Skeletal muscle satellite cell (primary cell): Measurements from ENCODE around the gene RPL19.
"Not testable (repeated sequence)": the region's sequence is repeated elsewhere in the genome, so short reads cannot be mapped to it uniquely, and the experiment has no call there.

Experiments
- H3K27me3 ChIP-seq: 2 replicates; pipeline ENCODE4 v1.7.0; 2013; ENCODE audit warnings: low read length; ENCODE audit not compliant: control insufficient read depth, insufficient read depth
- H3K36me3 ChIP-seq: 2 replicates; pipeline ENCODE4 v1.7.0; 2013; ENCODE audit warnings: mild to moderate bottlenecking, control low read depth, low read length; ENCODE audit not compliant: insufficient read depth
- H3K4me1 ChIP-seq: 2 replicates; pipeline ENCODE4 v1.7.0; 2013; ENCODE audit warnings: low read length; ENCODE audit not compliant: control insufficient read depth, insufficient read depth
- H3K4me2 ChIP-seq: 2 replicates; pipeline ENCODE4 v1.7.0; 2013; ENCODE audit warnings: mild to moderate bottlenecking, low read length
- H3K4me3 ChIP-seq: 2 replicates; pipeline ENCODE4 v1.7.0; 2013; ENCODE audit warnings: low read length
- H3K9ac ChIP-seq: 2 replicates; pipeline ENCODE4 v1.7.0; 2013; ENCODE audit warnings: mild to moderate bottlenecking, low read depth, low read length, moderate library complexity
- H3K9me3 ChIP-seq: replicated peaks from 2 replicates; pipeline ENCODE4 v1.7.0; 2013; ENCODE audit warnings: mild to moderate bottlenecking, control low read depth, low read length

The RPL19 gene

DNA sequence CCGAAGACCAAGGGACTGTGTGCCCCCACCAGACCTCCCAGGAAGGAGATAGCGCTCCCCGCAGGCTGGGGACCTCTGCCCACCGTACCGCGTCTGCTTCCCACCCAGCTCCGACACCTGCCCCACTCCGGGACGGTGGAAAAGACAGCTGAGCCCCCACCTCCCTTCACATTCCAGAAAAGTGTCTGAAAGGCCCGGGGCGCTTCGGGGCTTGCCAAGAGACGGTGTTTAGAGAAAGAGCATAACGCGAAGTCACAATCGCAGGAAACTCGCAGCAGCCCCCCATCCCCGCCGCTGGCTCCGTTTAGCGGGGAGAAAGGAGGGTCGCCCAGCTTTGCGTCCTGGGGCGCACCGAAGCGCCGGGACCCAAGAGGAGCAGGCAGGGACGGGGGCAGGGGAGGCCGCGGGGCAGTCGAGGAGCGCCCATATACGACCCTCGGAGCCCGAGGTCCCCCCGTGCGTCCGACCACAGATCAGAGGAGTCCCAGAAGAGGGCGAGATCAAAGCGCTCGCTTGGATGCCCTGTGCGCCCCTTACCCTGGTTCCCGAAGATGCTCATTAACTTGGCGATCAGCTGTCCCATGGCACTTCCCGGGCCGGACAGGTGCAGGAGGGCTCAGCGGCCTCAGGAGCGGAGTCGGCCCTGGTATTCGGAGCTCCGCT, 34.8 kb upstream of the RPL19 start:
- no peaks in the 10 kb centered on the region for H3K36me3 ChIP-seq
- peaks cover 4% of the 10 kb centered on the region for H3K4me1 ChIP-seq
- no peaks in the 10 kb centered on the region for H3K9me3 ChIP-seq
- peak overlapping the region; percentile 77 for H3K4me2 ChIP-seq
- peak overlapping the region; percentile 69 for H3K4me3 ChIP-seq
- H3K27me3 ChIP-seq: peaks cover 43% of the 10 kb centered on the region
- peak overlapping the region; percentile 24 for H3K9ac ChIP-seq

GRCh38 chr17:39165841-39166349, 34.2 kb upstream of the RPL19 start, which contains the start of gene ARL5C:
ARL5C (minus strand) TSS chr17:39166161; CDS start chr17:39165760, 401 bp downstream.
- H3K9ac ChIP-seq: peak within 1 kb of the TSS; percentile 24
- H3K4me1 ChIP-seq: peaks cover 4% of the 10 kb centered on the region
- H3K27me3 ChIP-seq: peaks cover 40% of the 10 kb centered on the region

DNA sequence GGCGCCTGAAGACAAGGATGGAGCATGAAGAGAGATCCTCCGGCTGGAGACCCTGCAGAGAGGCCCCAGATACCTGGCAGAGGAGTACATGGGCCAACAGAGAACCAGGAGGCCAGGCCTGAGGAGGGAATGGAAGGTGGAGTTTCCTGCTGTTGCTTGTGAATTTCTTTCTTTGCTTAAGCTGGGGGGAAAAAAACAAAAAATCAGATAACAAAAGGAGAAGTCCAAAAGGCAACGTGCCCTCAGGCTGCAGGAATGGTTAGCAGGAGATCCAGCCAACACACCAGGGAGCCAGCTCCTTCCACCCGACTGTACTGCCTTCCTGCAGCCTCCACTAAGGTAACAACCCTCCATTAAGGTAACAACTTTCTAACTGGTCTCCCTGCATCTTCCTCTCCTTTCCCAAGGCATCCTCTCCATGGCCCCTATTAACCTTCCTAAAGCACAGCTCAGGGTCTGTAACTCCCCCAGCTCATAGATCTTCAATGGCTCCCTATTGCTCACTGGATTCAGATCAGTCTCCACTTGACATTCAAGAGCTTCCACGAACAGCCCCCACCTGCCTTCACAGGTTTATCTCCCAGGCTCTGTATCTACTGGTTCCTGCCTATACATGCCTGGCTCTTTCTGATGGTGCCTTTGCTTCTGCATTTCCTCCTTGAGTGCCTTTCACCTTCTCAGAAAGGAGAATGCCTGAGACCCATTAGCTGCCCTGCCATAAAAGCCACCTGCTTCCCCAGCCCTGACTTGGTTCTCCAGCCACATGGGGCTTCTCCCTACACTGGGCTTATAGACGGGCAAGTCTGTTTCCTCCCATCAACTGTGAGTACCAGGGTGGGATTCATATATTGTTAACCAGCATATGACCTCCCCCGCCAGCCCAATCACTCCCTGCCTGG, 33.4 kb upstream of the RPL19 start:
- H3K27me3 ChIP-seq: peaks cover 36% of the 10 kb centered on the region
- H3K4me3 ChIP-seq: no peak overlapping the region
- H3K36me3 ChIP-seq: no peaks in the 10 kb centered on the region
- no peaks in the 10 kb centered on the region for H3K9me3 ChIP-seq
- H3K9ac ChIP-seq: no peak overlapping the region
- peaks cover 4% of the 10 kb centered on the region for H3K4me1 ChIP-seq
- no peak overlapping the region for H3K4me2 ChIP-seq

More at GRCh38 chr17:39165841-39166349, 34.2 kb upstream of the RPL19 start, which contains the start of gene ARL5C:
- no peaks in the 10 kb centered on the region for H3K9me3 ChIP-seq
- no peaks in the 10 kb centered on the region for H3K36me3 ChIP-seq
- peak within 1 kb of the TSS; percentile 69 for H3K4me3 ChIP-seq
- H3K4me2 ChIP-seq: peak within 1 kb of the TSS; percentile 77

GRCh38 chr17:39167476-39167875, 32.6 kb upstream of the RPL19 start:
- Histone ChIP-seq H3K9me3 (no peaks in the 10 kb centered on the region), H3K27me3 (peaks cover 36% of the 10 kb centered on the region), H3K4me2 (no peak overlapping the region), H3K9ac (no peak overlapping the region), H3K36me3 (no peaks in the 10 kb centered on the region), H3K4me3 (no peak overlapping the region), H3K4me1 (peaks cover 4% of the 10 kb centered on the region)

DNA sequence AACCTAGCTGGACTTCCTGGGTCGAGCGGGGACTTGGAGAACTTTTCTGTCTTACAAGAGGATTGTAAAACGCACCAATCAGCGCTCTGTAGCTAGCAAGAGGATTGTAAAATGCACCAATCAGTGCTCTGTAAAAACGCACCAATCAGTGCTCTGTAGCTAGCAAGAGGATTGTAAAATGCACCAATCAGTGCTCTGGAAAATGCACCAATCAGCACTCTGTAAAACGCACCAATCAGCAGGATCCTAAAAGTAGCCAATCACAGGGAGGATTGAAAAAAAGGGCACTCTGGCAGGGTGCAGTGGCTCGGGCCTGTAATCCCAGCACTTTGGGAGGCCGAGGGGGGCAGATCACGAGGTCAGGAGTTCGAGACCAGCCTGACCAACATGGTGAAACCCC, 31.6 kb upstream of the RPL19 start:
- not testable (repeated sequence) for H3K4me1 ChIP-seq, H3K4me2 ChIP-seq, H3K9ac ChIP-seq, H3K36me3 ChIP-seq, H3K4me3 ChIP-seq, H3K9me3 ChIP-seq
- peaks cover 36% of the 10 kb centered on the region for H3K27me3 ChIP-seq

DNA sequence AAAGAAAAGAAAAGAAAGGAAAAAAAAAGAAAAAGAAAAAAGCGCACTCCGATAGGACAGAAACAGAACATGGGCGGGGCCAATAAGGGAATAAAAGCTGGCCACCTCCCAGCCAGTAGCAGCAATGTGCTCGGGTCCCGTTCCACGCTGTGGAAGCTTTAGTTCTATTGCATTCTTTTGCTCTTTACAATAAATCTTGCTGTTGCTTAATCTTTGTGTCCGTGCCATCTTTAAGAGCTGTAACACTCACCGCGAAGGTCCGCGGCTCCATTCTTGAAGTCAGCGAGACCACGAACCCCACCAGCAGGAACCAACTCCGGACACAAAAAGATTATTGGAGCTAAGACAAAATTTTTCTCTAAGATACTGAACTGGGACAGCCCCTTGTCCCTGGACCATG, 31.0 kb upstream of the RPL19 start:
- Histone ChIP-seq H3K9me3 (no peaks in the 10 kb centered on the region), H3K27me3 (peaks cover 36% of the 10 kb centered on the region), H3K4me3 (no peak overlapping the region), H3K9ac (no peak overlapping the region), H3K4me1 (peaks cover 4% of the 10 kb centered on the region), H3K36me3 (no peaks in the 10 kb centered on the region), H3K4me2 (no peak overlapping the region)

DNA sequence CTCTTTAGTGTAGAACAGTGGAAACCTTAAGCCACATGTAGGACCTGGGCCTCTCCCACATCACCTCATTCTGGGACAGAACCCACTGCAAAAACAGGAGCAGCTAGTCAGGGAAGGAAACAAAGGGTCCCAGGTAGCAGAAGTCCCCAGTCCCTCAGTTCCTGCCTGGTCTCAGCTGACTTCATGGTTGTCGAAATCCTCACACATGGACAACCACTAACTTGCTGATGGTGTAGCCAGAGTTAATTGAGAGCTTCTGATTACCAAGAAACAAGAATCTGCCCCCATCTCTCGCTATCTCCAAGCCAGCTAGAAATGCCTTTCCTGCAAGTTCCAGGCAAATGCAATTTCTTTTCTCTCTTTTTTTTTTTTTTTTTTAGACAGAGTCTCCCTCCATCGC, 30.6 kb upstream of the RPL19 start:
- no peak overlapping the region for H3K4me2 ChIP-seq
- H3K27me3 ChIP-seq: peaks cover 36% of the 10 kb centered on the region
- H3K4me1 ChIP-seq: peaks cover 4% of the 10 kb centered on the region
- H3K36me3 ChIP-seq: peaks cover 2% of the 10 kb centered on the region
- H3K9ac ChIP-seq: no peak overlapping the region
- no peaks in the 10 kb centered on the region for H3K9me3 ChIP-seq
- no peak overlapping the region for H3K4me3 ChIP-seq

- Histone ChIP-seq H3K36me3 (peaks cover 8% of the 10 kb centered on the region), H3K27me3 (peaks cover 32% of the 10 kb centered on the region), H3K9me3 (no peaks in the 10 kb centered on the region), H3K4me1 (peaks cover 1% of the 10 kb centered on the region), H3K9ac (no peak overlapping the region), H3K4me2 (no peak overlapping the region), H3K4me3 (no peak overlapping the region)
These were observed 30.0 kb upstream of the RPL19 start for GRCh38 chr17:39170109-39170508.

DNA sequence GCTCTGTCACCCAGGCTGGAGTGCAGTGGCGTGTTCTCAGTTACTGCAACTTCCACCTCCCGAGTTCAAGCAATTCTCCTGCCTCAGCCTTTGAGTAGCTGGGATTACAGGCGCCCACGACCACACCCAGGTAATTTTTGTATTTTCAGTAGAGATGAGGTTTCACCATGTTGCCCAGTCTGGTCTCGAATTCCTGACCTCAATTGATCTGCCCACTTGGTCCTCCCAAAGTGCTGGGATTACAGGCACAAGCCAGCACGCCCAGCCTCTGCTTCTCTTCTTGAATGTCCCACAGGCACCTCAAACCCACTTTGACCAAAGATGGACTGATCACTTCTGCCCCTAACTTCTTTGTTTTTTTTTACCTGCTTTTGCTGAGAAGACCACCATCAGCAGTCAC, 29.5 kb upstream of the RPL19 start:
- H3K4me1 ChIP-seq: peaks cover under 1% of the 10 kb centered on the region
- no peak overlapping the region for H3K4me2 ChIP-seq
- H3K9me3 ChIP-seq: no peaks in the 10 kb centered on the region
- no peak overlapping the region for H3K4me3 ChIP-seq
- H3K36me3 ChIP-seq: peaks cover 12% of the 10 kb centered on the region
- H3K27me3 ChIP-seq: peaks cover 28% of the 10 kb centered on the region
- H3K9ac ChIP-seq: no peak overlapping the region

- no peak overlapping the region for H3K4me2 ChIP-seq
- H3K4me3 ChIP-seq: no peak overlapping the region
These were observed 28.1 kb upstream of the RPL19 start for GRCh38 chr17:39171933-39172332.

DNA sequence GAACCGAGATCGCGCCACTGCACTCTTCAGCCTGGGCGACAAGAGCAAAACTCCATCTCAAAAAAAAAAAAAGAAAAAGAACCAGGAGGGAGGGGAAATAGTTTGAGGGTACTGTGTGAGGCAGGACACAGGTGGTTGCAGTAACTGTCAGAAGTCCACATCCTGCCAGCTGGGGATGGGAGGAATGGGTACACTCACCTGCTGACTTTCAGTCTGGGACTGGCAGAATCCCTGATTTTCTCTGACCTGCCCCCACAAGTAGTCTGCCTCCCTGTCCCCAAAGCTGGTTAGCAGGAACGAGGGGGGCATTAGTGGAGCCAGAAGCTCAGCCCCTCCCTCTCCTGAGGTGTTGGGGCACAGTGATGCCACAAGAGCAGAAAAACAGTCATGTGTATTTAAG, 27.0 kb upstream of the RPL19 start:
- no peak overlapping the region for H3K4me2 ChIP-seq
- H3K9me3 ChIP-seq: no peaks in the 10 kb centered on the region
- H3K4me3 ChIP-seq: no peak overlapping the region
- no peak overlapping the region for H3K9ac ChIP-seq
- H3K27me3 ChIP-seq: peaks cover 8% of the 10 kb centered on the region
- peaks cover 7% of the 10 kb centered on the region for H3K4me1 ChIP-seq
- peaks cover 37% of the 10 kb centered on the region for H3K36me3 ChIP-seq

More at GRCh38 chr17:39171933-39172332, 28.1 kb upstream of the RPL19 start:
- Histone ChIP-seq H3K27me3 (peaks cover 14% of the 10 kb centered on the region), H3K4me1 (peaks cover 3% of the 10 kb centered on the region), H3K9ac (no peak overlapping the region), H3K36me3 (peaks cover 26% of the 10 kb centered on the region), H3K9me3 (no peaks in the 10 kb centered on the region)
